SK-N-SH treated with all-trans-retinoic acid at 6 μM for 48 hours (cell line): ENCODE measurements around the gene GART.

ENCODE experiments used
- ATAC-seq: fragments of 200-7000 bp; cut with Tn5 transposase; 3 replicates; pipeline ENCODE4 v1.9.1; 2020; ENCODE audit warnings: mild to moderate bottlenecking, moderate library complexity
- ARNTL ChIP-seq: fragments of 450-650 bp; formaldehyde crosslinking; IDR thresholded peaks from 2 replicates; pipeline ENCODE4 v1.5.0; 2020; ENCODE audit warnings: low read depth, mild to moderate bottlenecking, moderate library complexity, borderline replicate concordance
- CSDC2 ChIP-seq: fragments of 250-450 bp; sonication (Bioruptor Pico); IDR thresholded peaks from 2 replicates; pipeline ENCODE4 v1.5.0; 2020; ENCODE audit warnings: mild to moderate bottlenecking, moderate library complexity
- ESRRG ChIP-seq: fragments of 250-450 bp; sonication (Bioruptor Pico); IDR thresholded peaks from 2 replicates; pipeline ENCODE4 v1.6.1; 2021; ENCODE audit warnings: mild to moderate bottlenecking
- GLIS3 ChIP-seq: fragments of 250-450 bp; sonication (Bioruptor Pico); IDR thresholded peaks from 2 replicates; pipeline ENCODE4 v1.5.0; 2020; ENCODE audit warnings: mild to moderate bottlenecking, moderate library complexity
- ISL1 ChIP-seq: fragments of 250-450 bp; sonication (Bioruptor Pico); IDR thresholded peaks from 2 replicates; pipeline ENCODE4 v2.1.2; 2022; ENCODE audit warnings: mild to moderate bottlenecking, moderate library complexity
- PPARA ChIP-seq: fragments of 250-450 bp; sonication (Bioruptor Pico); IDR thresholded peaks from 2 replicates; pipeline ENCODE4 v1.5.0; 2020; ENCODE audit warnings: mild to moderate bottlenecking, borderline replicate concordance
- RARB ChIP-seq: fragments of 250-450 bp; sonication (Bioruptor Pico); IDR thresholded peaks from 2 replicates; pipeline ENCODE4 v1.8.0; 2021; ENCODE audit warnings: mild to moderate bottlenecking, moderate library complexity
- SNAI2 ChIP-seq: fragments of 250-450 bp; sonication (Bioruptor Pico); IDR thresholded peaks from 2 replicates; pipeline ENCODE4 v1.5.0; 2020; ENCODE audit warnings: mild to moderate bottlenecking, moderate library complexity
- TCF4 ChIP-seq: fragments of 250-450 bp; sonication (Bioruptor Pico); IDR thresholded peaks from 2 replicates; pipeline ENCODE4 v1.8.0; 2021; ENCODE audit warnings: mild to moderate bottlenecking, moderate library complexity, borderline replicate concordance
- TOX ChIP-seq: fragments of 250-450 bp; sonication (Bioruptor Pico); IDR thresholded peaks from 2 replicates; pipeline ENCODE4 v1.8.0; 2021; ENCODE audit warnings: mild to moderate bottlenecking, moderate library complexity, borderline replicate concordance
- ZC3H10 ChIP-seq: fragments of 250-450 bp; sonication (Bioruptor Pico); IDR thresholded peaks from 2 replicates; pipeline ENCODE4 v1.5.1; 2021; ENCODE audit warnings: mild to moderate bottlenecking, moderate library complexity
- ZFP3 ChIP-seq: fragments of 250-450 bp; sonication (Bioruptor Pico); IDR thresholded peaks from 2 replicates; pipeline ENCODE4 v1.5.0; 2020; ENCODE audit warnings: mild to moderate bottlenecking, moderate library complexity
- ZFP30 ChIP-seq: fragments of 450-650 bp; formaldehyde crosslinking; IDR thresholded peaks from 2 replicates; pipeline ENCODE4 v1.5.0; 2022; ENCODE audit warnings: mild to moderate bottlenecking, moderate library complexity
- ZNF565 ChIP-seq: fragments of 450-650 bp; formaldehyde crosslinking; conservative IDR thresholded peaks from 2 replicates; pipeline ENCODE4 v1.5.0; 2020; ENCODE audit warnings: low read depth, mild to moderate bottlenecking, moderate library complexity
- ZNF70 ChIP-seq: fragments of 450-650 bp; formaldehyde crosslinking; IDR thresholded peaks from 2 replicates; pipeline ENCODE4 v1.5.0; 2020; ENCODE audit warnings: mild to moderate bottlenecking, moderate library complexity
- ZNF8 ChIP-seq: fragments of 450-650 bp; formaldehyde crosslinking; IDR thresholded peaks from 2 replicates; pipeline ENCODE4 v1.5.0; 2020; ENCODE audit warnings: mild to moderate bottlenecking, moderate library complexity
- TF ChIP-seq, protein P1 (sequence below): fragments of 250-450 bp; sonication (Bioruptor Pico); IDR thresholded peaks from 2 replicates; pipeline ENCODE4 v1.8.0; 2020; ENCODE audit warnings: mild to moderate bottlenecking, moderate library complexity, borderline replicate concordance
- TF ChIP-seq, protein P2 (sequence below): fragments of 250-450 bp; sonication (Bioruptor Pico); IDR thresholded peaks from 2 replicates; pipeline ENCODE4 v1.8.0; 2021; ENCODE audit warnings: low read depth, mild to moderate bottlenecking, moderate library complexity, borderline replicate concordance
- TF ChIP-seq, protein P3 (sequence below): fragments of 250-450 bp; sonication (Bioruptor Pico); IDR thresholded peaks from 2 replicates; pipeline ENCODE4 v1.5.1; 2020; ENCODE audit warnings: low read depth, mild to moderate bottlenecking, moderate library complexity
- TF ChIP-seq, protein P4 (sequence below): fragments of 250-450 bp; sonication (Bioruptor Pico); IDR thresholded peaks from 2 replicates; pipeline ENCODE4 v1.5.0; 2020; ENCODE audit warnings: mild to moderate bottlenecking, moderate library complexity

GART gene

DNA sequence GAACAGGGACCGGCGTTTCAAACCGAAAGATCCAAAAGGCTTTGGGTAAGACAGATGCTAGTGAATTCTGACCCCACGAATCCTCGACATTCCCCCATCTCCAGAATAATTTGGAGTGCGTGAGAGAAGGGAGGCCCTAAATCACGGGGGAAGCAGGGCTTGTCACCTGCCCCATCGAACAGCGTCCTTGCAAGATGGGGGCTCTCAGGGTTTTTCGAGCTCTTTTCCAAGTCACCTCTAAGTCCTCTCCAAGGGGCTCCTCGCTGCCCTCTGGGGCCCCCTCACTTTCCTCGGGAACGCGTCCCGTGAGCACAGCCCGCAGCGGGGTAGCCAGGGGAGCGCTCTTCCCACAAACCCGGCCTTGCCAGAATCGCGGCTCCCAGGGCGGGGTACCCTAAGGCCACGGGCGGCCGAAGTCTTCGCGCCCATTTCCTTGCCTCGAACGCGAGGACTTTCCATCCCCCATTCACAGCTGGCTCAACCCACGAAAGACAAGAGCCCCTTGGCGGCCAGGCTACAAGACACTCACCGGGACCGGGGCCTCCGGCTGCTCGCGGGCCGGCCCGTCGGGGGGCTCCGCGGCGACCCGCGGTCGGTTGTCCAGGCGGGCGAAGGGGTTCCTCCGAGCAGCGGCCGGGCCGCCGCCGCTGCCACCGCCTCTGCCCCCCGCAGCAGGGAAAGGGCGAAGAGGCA, 46.0 kb upstream of the GART start (continued):
- no peak for TF ChIP-seq ARNTL (CRISPR knock-in tag)

DNA sequence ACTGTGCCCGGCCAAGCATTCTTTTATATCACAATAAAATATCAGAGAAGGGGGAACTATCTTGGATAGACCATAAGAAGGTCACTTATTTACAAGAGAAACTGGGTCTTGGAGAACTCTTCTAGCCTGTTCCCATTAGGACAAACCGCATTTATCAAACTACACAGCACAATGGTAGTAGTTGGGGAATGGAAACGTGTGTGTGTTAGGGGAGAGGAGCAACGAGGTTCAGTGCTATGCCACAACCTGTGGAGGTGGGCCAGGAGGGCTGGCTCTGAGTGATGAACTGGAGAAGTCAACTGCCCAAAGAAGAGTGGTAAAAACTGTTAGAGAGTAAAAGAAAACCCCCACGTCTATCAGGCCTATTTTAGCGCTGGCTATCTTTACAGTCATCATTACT, 45.0 kb upstream of the GART start:
- TF ChIP-seq, protein P1, sequence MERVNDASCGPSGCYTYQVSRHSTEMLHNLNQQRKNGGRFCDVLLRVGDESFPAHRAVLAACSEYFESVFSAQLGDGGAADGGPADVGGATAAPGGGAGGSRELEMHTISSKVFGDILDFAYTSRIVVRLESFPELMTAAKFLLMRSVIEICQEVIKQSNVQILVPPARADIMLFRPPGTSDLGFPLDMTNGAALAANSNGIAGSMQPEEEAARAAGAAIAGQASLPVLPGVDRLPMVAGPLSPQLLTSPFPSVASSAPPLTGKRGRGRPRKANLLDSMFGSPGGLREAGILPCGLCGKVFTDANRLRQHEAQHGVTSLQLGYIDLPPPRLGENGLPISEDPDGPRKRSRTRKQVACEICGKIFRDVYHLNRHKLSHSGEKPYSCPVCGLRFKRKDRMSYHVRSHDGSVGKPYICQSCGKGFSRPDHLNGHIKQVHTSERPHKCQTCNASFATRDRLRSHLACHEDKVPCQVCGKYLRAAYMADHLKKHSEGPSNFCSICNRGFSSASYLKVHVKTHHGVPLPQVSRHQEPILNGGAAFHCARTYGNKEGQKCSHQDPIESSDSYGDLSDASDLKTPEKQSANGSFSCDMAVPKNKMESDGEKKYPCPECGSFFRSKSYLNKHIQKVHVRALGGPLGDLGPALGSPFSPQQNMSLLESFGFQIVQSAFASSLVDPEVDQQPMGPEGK (CRISPR knock-in tag): no peak
- TF ChIP-seq PPARA (CRISPR knock-in tag) (no peak), GLIS3 (CRISPR knock-in tag) (no peak), ZFP30 (CRISPR knock-in tag) (no peak), ESRRG (CRISPR knock-in tag) (no peak), ZFP3 (no peak), TCF4 (CRISPR knock-in tag) (no peak), ZNF70 (CRISPR knock-in tag) (no peak), ZNF8 (CRISPR knock-in tag) (no peak), CSDC2 (CRISPR knock-in tag) (no peak), ZC3H10 (CRISPR knock-in tag) (no peak), RARB (CRISPR knock-in tag) (no peak), TOX (CRISPR knock-in tag) (no peak), SNAI2 (no peak)
- TF ChIP-seq, protein P2, sequence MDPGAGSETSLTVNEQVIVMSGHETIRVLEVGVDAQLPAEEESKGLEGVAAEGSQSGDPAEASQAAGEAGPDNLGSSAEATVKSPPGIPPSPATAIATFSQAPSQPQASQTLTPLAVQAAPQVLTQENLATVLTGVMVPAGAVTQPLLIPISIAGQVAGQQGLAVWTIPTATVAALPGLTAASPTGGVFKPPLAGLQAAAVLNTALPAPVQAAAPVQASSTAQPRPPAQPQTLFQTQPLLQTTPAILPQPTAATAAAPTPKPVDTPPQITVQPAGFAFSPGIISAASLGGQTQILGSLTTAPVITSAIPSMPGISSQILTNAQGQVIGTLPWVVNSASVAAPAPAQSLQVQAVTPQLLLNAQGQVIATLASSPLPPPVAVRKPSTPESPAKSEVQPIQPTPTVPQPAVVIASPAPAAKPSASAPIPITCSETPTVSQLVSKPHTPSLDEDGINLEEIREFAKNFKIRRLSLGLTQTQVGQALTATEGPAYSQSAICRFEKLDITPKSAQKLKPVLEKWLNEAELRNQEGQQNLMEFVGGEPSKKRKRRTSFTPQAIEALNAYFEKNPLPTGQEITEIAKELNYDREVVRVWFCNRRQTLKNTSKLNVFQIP (CRISPR knock-in tag): no peak
- TF ChIP-seq, protein P3, sequence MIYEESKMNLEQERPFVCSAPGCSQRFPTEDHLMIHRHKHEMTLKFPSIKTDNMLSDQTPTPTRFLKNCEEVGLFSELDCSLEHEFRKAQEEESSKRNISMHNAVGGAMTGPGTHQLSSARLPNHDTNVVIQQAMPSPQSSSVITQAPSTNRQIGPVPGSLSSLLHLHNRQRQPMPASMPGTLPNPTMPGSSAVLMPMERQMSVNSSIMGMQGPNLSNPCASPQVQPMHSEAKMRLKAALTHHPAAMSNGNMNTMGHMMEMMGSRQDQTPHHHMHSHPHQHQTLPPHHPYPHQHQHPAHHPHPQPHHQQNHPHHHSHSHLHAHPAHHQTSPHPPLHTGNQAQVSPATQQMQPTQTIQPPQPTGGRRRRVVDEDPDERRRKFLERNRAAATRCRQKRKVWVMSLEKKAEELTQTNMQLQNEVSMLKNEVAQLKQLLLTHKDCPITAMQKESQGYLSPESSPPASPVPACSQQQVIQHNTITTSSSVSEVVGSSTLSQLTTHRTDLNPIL (CRISPR knock-in tag): no peak
- TF ChIP-seq, protein P4, sequence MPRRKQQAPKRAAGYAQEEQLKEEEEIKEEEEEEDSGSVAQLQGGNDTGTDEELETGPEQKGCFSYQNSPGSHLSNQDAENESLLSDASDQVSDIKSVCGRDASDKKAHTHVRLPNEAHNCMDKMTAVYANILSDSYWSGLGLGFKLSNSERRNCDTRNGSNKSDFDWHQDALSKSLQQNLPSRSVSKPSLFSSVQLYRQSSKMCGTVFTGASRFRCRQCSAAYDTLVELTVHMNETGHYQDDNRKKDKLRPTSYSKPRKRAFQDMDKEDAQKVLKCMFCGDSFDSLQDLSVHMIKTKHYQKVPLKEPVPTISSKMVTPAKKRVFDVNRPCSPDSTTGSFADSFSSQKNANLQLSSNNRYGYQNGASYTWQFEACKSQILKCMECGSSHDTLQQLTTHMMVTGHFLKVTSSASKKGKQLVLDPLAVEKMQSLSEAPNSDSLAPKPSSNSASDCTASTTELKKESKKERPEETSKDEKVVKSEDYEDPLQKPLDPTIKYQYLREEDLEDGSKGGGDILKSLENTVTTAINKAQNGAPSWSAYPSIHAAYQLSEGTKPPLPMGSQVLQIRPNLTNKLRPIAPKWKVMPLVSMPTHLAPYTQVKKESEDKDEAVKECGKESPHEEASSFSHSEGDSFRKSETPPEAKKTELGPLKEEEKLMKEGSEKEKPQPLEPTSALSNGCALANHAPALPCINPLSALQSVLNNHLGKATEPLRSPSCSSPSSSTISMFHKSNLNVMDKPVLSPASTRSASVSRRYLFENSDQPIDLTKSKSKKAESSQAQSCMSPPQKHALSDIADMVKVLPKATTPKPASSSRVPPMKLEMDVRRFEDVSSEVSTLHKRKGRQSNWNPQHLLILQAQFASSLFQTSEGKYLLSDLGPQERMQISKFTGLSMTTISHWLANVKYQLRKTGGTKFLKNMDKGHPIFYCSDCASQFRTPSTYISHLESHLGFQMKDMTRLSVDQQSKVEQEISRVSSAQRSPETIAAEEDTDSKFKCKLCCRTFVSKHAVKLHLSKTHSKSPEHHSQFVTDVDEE (CRISPR knock-in tag): no peak
- no peak for ATAC-seq

DNA sequence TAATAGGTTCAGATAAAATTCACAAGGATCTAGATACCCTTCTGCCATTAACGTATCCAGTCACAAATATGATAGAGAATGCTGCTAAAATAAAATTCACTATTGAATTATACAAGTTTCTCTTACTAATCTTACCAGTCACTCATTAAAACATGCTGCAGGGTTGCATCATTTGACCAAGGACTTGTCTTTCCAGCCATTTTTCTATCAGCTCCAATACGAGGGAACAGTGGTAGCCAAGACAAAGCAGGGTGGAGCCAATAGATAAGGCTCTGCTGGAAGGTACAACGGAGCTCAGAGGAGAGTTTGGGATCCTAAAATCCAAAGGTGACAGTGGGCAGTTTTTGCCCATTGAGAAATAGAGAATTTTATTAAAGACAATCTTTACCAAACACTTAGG, 42.5 kb upstream of the GART start:
- no peak for TF ChIP-seq CSDC2 (CRISPR knock-in tag)
- no peak for TF ChIP-seq GLIS3 (CRISPR knock-in tag)
- no peak for TF ChIP-seq ARNTL (CRISPR knock-in tag)
- TF ChIP-seq, protein P4 (CRISPR knock-in tag): no peak
- TF ChIP-seq PPARA (CRISPR knock-in tag): no peak
- TF ChIP-seq, protein P1 (CRISPR knock-in tag): no peak
- no peak for TF ChIP-seq ZNF565 (CRISPR knock-in tag)
- no peak for TF ChIP-seq SNAI2
- no peak for TF ChIP-seq TOX (CRISPR knock-in tag)
- no peak for TF ChIP-seq ESRRG (CRISPR knock-in tag)
- TF ChIP-seq ZFP30 (CRISPR knock-in tag): no peak
- no peak for TF ChIP-seq ZFP3
- no peak for TF ChIP-seq ISL1 (CRISPR knock-in tag)
- no peak for TF ChIP-seq ZNF8 (CRISPR knock-in tag)
- TF ChIP-seq, protein P2 (CRISPR knock-in tag): no peak
- no peak for ATAC-seq
